22Rv1 (cell line): ENCODE measurements around the gene CAMK2G.

Experiments used
- ZFX ChIP-seq: fragments of 450-650 bp; IDR thresholded peaks from 2 replicates; pipeline ENCODE4 v1.6.1; 2017; ENCODE audit warnings: antibody characterized with exemption, borderline replicate concordance
- TF ChIP-seq, protein P1 (sequence below): fragments of 450-650 bp; IDR thresholded peaks from 2 replicates; pipeline ENCODE4 v1.5.1; 2017; ENCODE audit warnings: mild to moderate bottlenecking

DNA sequence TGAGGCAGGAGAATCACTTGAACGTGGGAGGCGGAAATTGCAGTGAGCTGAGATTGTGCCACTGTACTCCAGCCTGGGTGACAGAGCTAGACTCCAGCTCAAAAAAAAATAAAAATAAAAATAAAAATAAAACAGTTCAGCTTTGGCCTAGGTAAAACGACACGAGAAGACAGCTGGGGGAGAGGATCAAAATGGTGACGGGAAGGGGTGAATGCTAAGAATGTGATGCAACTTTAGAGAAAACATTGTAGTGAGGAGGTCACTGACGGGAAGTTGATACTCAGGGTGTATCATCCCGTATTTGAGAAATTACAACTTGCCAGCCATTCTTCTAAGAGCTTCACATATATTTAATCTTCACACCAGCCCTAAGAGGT, 64.0 kb downstream of the CAMK2G start:
- TF ChIP-seq, protein P1, sequence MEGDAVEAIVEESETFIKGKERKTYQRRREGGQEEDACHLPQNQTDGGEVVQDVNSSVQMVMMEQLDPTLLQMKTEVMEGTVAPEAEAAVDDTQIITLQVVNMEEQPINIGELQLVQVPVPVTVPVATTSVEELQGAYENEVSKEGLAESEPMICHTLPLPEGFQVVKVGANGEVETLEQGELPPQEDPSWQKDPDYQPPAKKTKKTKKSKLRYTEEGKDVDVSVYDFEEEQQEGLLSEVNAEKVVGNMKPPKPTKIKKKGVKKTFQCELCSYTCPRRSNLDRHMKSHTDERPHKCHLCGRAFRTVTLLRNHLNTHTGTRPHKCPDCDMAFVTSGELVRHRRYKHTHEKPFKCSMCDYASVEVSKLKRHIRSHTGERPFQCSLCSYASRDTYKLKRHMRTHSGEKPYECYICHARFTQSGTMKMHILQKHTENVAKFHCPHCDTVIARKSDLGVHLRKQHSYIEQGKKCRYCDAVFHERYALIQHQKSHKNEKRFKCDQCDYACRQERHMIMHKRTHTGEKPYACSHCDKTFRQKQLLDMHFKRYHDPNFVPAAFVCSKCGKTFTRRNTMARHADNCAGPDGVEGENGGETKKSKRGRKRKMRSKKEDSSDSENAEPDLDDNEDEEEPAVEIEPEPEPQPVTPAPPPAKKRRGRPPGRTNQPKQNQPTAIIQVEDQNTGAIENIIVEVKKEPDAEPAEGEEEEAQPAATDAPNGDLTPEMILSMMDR, result no peak
- no peak for TF ChIP-seq ZFX
